HepG2 (cell line): ENCODE data around the gene PIK3C3. TPM values are rescaled to one million over a fixed set of nuclear protein-coding genes. Genes with fewer than 3 reads are reported as not detected.

Experiments
- ATAC-seq: fragments of 200-7000 bp; cut with Tn5 transposase; 3 replicates; pipeline ENCODE4 v1.9.1; 2020; ENCODE audit warnings: mild to moderate bottlenecking, moderate library complexity
- BruUV-seq: library from RNA; stranded (reverse); fragments of 400-500 nt; replicated peaks from 2 replicates; lab custom pipeline; 2021; lab: Mats Ljungman, UMichigan
- CTCF ChIA-PET: fragments of 300-600 bp; formaldehyde crosslinking; extraction: SDS; loops from one replicate; lab custom pipeline; 2021; ENCODE audit warnings: low total read pairs, inconsistent platforms, low intra/inter-chr PET ratio; lab: Yijun Ruan, JAX
- POLR2A ChIA-PET: fragments of 350-600 bp; sonication (Branson Sonifier 250); formaldehyde crosslinking; loops from one replicate; lab custom pipeline; 2020; ENCODE audit warnings: antibody characterized with exemption, inconsistent platforms; lab: Yijun Ruan, JAX
- DNase-seq: peaks from one replicate; pipeline ENCODE4 v3.0.0-alpha.2; 2015; ENCODE audit warnings: low spot score
- FAIRE-seq: peaks from 3 replicates; lab custom pipeline; 2011; peaks lifted over from hg19 to GRCh38; lab: Jason Lieb, UNC
- H2AFZ ChIP-seq: one replicate; pipeline ENCODE4 v1.6.1; 2011; ENCODE audit warnings: low read length, inconsistent platforms
- H3K27ac ChIP-seq: fragments of 300-600 bp; 3 replicates; pipeline ENCODE4 v1.8.0; 2011; ENCODE audit warnings: mixed run types, mild to moderate bottlenecking, mixed read lengths, low read length, inconsistent platforms; ENCODE audit not compliant: insufficient read depth; ENCODE audit errors: extremely low read length
- H3K27me3 ChIP-seq, 2 experiments: fragments of 200-600 bp in 1 of 2; 2 replicates in 1 of 2; 3 replicates in 1 of 2; pipeline versions ENCODE4 v1.6.0 to v1.8.0; 2011; ENCODE audit warnings: low read length in 2 of 2, mild to moderate bottlenecking in 2 of 2, moderate library complexity in 2 of 2, inconsistent platforms in 1 of 2; ENCODE audit not compliant: insufficient read depth in 2 of 2, control insufficient read depth in 1 of 2
- H3K36me3 ChIP-seq, 2 experiments: fragments of 200-600 bp in 1 of 2; replicated peaks in 1 of 2; 2 replicates in 1 of 2; 3 replicates in 1 of 2; pipeline versions ENCODE4 v1.5.1 to v1.8.0; 2011; ENCODE audit warnings: low read length in 2 of 2, inconsistent platforms in 1 of 2; ENCODE audit not compliant: insufficient read depth in 2 of 2, control insufficient read depth in 1 of 2
- H3K4me1 ChIP-seq: 2 replicates; pipeline ENCODE4 v1.5.1; 2012; ENCODE audit warnings: low read length, inconsistent platforms; ENCODE audit not compliant: insufficient read depth
- H3K4me2 ChIP-seq: 2 replicates; pipeline ENCODE4 v1.6.0; 2011; ENCODE audit warnings: low read depth, low read length, inconsistent platforms
- H3K4me3 ChIP-seq, 3 experiments: fragments of 200-600 bp in 1 of 3; sonication (generic), shearing (Covaris generic) in 1 of 3; replicated peaks in 1 of 3; 2 replicates each; pipeline ENCODE4 v1.5.1; 2011 to 2016; ENCODE audit warnings: low read length in 3 of 3, inconsistent platforms in 2 of 3, low read depth in 2 of 3, mild to moderate bottlenecking in 2 of 3, control low read depth in 1 of 3, mixed read lengths in 1 of 3; ENCODE audit not compliant: insufficient read depth in 1 of 3
- H3K79me2 ChIP-seq: one replicate; pipeline ENCODE4 v1.6.1; 2011; ENCODE audit warnings: low read length, inconsistent platforms; ENCODE audit not compliant: insufficient read depth
- H3K9ac ChIP-seq: 2 replicates; pipeline ENCODE4 v1.6.0; 2011; ENCODE audit warnings: mild to moderate bottlenecking, low read depth, low read length, inconsistent platforms; ENCODE audit not compliant: insufficient read depth
- H3K9me3 ChIP-seq: 2 replicates; pipeline ENCODE4 v1.5.1; 2012; ENCODE audit warnings: mild to moderate bottlenecking, low read length
- H4K20me1 ChIP-seq: 2 replicates; pipeline ENCODE4 v1.6.0; 2011; ENCODE audit warnings: inconsistent platforms, mild to moderate bottlenecking, low read length, moderate library complexity; ENCODE audit not compliant: insufficient read depth
- ATF1 ChIP-seq: IDR thresholded peaks from 2 replicates; pipeline ENCODE4 v1.6.1; 2016; ENCODE audit warnings: mild to moderate bottlenecking, control low read depth
- GABPB1 ChIP-seq: IDR thresholded peaks from 2 replicates; pipeline ENCODE4 v1.6.1; 2016; ENCODE audit warnings: mild to moderate bottlenecking, missing genetic modification reagents, moderate library complexity, missing compliant biosample characterization
- KDM6A ChIP-seq: IDR thresholded peaks from 2 replicates; pipeline ENCODE4 v1.6.1; 2016; ENCODE audit warnings: low read depth
- PTBP1 ChIP-seq: fragments of 200-400 bp; formaldehyde crosslinking; IDR thresholded peaks from 2 replicates; pipeline ENCODE4 v1.6.1; 2018; ENCODE audit warnings: low read length, low read depth; ENCODE audit not compliant: poor library complexity, severe bottlenecking
- ZNF256 ChIP-seq: sonication (generic); formaldehyde crosslinking; conservative IDR thresholded peaks from 2 replicates; pipeline ENCODE4 v1.4.0; 2020; ENCODE audit warnings: missing genetic modification reagents
- ZNF496 ChIP-seq: sonication (generic); formaldehyde crosslinking; IDR thresholded peaks from 2 replicates; pipeline ENCODE4 v1.8.1; 2023; ENCODE audit warnings: mild to moderate bottlenecking, moderate library complexity, missing genetic modification reagents; ENCODE audit not compliant: insufficient replicate concordance
- WGBS: methylation state at CpG from one replicate; pipeline ENCODE4 v1.1.6; 2017; ENCODE audit warnings: low lambda C conversion rate; 5-methylcytosine and 5-hydroxymethylcytosine counted together
- in situ Hi-C: cut with HindIII; loops from 2 replicates; pipeline ENCODE4 v1.10.0; 2017; ENCODE audit warnings: low pct_unique_long_range_greater_than_20kb; ENCODE audit not compliant: extremely low pct_ligation_motif_present
- intact Hi-C: fragments of 100-400 bp; cut with micrococcal nuclease; formaldehyde crosslinking; loops from one replicate; pipeline ENCODE4 v1.10.0; 2022; ENCODE audit not compliant: unreplicated experiment
- polyA plus RNA-seq, 8 experiments: library from polyadenylated mRNA; depleted of rRNA in 3 of 8; stranded (reverse) in 7 of 8; unstranded in 1 of 8; fragments of >200 nt; fragmentation: Illumina TruSeq in 4 of 8; extraction: Trizol in 4 of 8; gene quantifications; 2 replicates each; pipeline versions ENCODE4 v1.2.1 to v1.2.3, GENCODE V29; 2011 to 2016; ENCODE audit warnings: low read depth in 4 of 8, missing spikeins in 1 of 8, mixed read lengths in 1 of 8; ENCODE audit not compliant: insufficient read depth in 1 of 8
- total RNA-seq, 5 experiments: library from RNA; depleted of rRNA; stranded (reverse); fragments of >200 nt; fragmentation: Illumina TruSeq; extraction: Trizol; gene quantifications; 2 replicates each; pipeline ENCODE4 v1.2.3, GENCODE V29; 2016; ENCODE audit warnings: low read depth in 1 of 5
- TF ChIP-seq, protein P1 (sequence below): sonication (generic); formaldehyde crosslinking; IDR thresholded peaks from 2 replicates; pipeline ENCODE4 v1.5.1; 2020; ENCODE audit warnings: missing genetic modification reagents, mild to moderate bottlenecking, borderline replicate concordance
- TF ChIP-seq, protein P2 (sequence below): sonication (generic); formaldehyde crosslinking; IDR thresholded peaks from 2 replicates; pipeline ENCODE4 v1.8.0; 2022; ENCODE audit warnings: missing genetic modification reagents, low read depth, mild to moderate bottlenecking, borderline replicate concordance

The PIK3C3 gene
- total and polyA plus RNA-seq, 2 of the 13 experiments (the other 11 are each of a cell fraction or from before 2014, with no cell fraction given) = 42.8 to 46.4 TPM

DNA sequence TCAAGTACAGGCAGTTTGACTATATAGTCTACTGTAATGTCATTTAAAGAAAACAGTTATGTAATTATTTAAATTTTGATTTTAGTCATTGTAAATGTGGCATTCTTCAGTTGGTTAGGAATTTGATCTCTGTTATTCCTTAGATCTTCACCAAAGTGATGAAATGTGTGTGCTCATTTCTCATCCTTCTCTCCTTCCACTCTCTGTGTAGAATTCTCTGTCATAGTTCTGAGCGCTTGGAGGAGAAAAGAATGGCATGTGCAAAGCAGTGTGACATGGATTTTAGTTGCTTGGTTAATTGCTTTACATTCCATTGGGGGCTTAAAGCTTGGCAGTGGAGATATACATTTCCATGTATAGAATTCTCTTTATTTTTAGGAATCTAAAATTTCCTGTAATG lies 14.8 kb downstream of the PIK3C3 start:
- no peaks in the 10 kb centered on the region for H3K4me1 ChIP-seq
- in situ Hi-C loops (no loop called here), intact Hi-C loops (no loop called here)
- ChIA-PET CTCF (no interaction called here), POLR2A (no interaction called here)
- ATAC-seq (no peak), FAIRE-seq (no peak), DNase-seq (no peak)
- BruUV-seq = no TSS peak
- H3K79me2 ChIP-seq = peaks cover 3% of the 10 kb centered on the region
- no peak overlapping the region for H3K9ac ChIP-seq
- H3K4me2 ChIP-seq = no peak overlapping the region
- no peaks in the 10 kb centered on the region for H3K27me3 ChIP-seq
- 100% methylated on average over 1 of the region's 1 CpG for WGBS
- TF ChIP-seq ZNF496 (CRISPR knock-in tag) = no peak
- TF ChIP-seq KDM6A (CRISPR knock-in tag) = no peak
- TF ChIP-seq, protein P1, sequence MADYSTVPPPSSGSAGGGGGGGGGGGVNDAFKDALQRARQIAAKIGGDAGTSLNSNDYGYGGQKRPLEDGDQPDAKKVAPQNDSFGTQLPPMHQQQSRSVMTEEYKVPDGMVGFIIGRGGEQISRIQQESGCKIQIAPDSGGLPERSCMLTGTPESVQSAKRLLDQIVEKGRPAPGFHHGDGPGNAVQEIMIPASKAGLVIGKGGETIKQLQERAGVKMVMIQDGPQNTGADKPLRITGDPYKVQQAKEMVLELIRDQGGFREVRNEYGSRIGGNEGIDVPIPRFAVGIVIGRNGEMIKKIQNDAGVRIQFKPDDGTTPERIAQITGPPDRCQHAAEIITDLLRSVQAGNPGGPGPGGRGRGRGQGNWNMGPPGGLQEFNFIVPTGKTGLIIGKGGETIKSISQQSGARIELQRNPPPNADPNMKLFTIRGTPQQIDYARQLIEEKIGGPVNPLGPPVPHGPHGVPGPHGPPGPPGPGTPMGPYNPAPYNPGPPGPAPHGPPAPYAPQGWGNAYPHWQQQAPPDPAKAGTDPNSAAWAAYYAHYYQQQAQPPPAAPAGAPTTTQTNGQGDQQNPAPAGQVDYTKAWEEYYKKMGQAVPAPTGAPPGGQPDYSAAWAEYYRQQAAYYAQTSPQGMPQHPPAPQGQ (CRISPR knock-in tag) = no peak
- TF ChIP-seq ATF1 (CRISPR knock-in tag) = no peak
- no peak for TF ChIP-seq PTBP1
- no peak for TF ChIP-seq GABPB1
- no peak for TF ChIP-seq ZNF256 (CRISPR knock-in tag)
- TF ChIP-seq, protein P2, sequence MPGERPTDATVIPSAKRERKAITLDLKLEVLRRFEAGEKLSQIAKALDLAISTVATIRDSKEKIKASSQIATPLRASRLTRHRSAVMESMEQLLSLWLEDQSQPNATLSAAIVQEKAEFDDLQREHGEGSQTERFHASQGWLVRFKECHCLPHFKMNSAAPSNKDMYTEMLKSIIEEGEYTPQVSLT (CRISPR knock-in tag) = no peak
- no peak overlapping the region for H3K27ac ChIP-seq
- no peaks in the 10 kb centered on the region for H3K9me3 ChIP-seq
- H2AFZ ChIP-seq = no peak overlapping the region
- no peak overlapping the region for H3K4me3 ChIP-seq
- 0 out of 2 replicates have a peak, but pooled peaks cover 3% of the 10 kb centered on the region for H4K20me1 ChIP-seq
- H3K36me3 ChIP-seq = peaks cover 5 to 30% of the 10 kb centered on the region in 2 experiments
